ENCODE measurements around the gene MARCO. TPM values are rescaled to one million over a fixed set of nuclear protein-coding genes. Genes with fewer than 3 reads are reported as not detected.

The MARCO gene
- total RNA-seq, 1 experiment from 2014 or later, result not detected

DNA sequence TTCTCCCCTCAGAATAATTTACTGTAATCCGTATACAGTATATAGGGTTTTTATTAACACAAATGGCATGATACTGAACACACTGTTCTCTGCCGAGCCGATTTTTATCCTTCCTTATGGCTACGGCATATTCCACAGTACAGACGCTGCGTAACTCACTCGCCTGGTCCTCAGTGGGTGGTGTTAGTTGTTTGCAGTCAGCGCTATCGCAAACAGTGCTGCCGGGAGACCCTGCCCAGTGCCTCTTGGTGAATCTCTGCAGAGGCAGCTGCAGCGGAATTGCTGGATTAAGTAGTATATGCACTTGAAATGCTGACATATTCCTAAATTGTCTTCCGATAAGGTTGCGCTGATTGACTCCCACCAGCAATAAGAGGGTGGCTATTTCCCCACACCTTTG, 73.9 kb downstream of the MARCO start:
- CTCF ChIA-PET, result no interaction called here
- Histone ChIP-seq H3K27me3 (ENCODE audit: low read length) (peaks cover 46% of the 10 kb centered on the region), H3K79me2 (ENCODE audit: low read length) (no peaks in the 10 kb centered on the region), H3K27ac (ENCODE audit: low read length) (no peak overlapping the region), H4K20me1 (ENCODE audit: low read length) (no peaks in the 10 kb centered on the region), H3K4me1 (ENCODE audit: insufficient read depth, low read length) (no peaks in the 10 kb centered on the region), H3K4me3 (ENCODE audit: low read length) (no peak overlapping the region), H3K9me2 (replicated peaks; ENCODE audit: low read length) (no peaks in the 10 kb centered on the region), H3K9ac (ENCODE audit: low read length) (no peak overlapping the region), H3K4me2 (ENCODE audit: low read length) (peak overlapping the region; percentile 20; the same call in 1 of the 2 replicates), H3K36me3 (ENCODE audit: low read depth, low read length) (no peaks in the 10 kb centered on the region), H3K9me3 (ENCODE audit: low read length) (no peaks in the 10 kb centered on the region), H2AFZ (ENCODE audit: low read length) (0 out of 2 replicates have a peak overlapping the region, but pooled peaks have one; percentile 2), H3F3A (ENCODE audit: low read length, unreplicated experiment) (no peaks in the 10 kb centered on the region)
- TF ChIP-seq, protein P1, sequence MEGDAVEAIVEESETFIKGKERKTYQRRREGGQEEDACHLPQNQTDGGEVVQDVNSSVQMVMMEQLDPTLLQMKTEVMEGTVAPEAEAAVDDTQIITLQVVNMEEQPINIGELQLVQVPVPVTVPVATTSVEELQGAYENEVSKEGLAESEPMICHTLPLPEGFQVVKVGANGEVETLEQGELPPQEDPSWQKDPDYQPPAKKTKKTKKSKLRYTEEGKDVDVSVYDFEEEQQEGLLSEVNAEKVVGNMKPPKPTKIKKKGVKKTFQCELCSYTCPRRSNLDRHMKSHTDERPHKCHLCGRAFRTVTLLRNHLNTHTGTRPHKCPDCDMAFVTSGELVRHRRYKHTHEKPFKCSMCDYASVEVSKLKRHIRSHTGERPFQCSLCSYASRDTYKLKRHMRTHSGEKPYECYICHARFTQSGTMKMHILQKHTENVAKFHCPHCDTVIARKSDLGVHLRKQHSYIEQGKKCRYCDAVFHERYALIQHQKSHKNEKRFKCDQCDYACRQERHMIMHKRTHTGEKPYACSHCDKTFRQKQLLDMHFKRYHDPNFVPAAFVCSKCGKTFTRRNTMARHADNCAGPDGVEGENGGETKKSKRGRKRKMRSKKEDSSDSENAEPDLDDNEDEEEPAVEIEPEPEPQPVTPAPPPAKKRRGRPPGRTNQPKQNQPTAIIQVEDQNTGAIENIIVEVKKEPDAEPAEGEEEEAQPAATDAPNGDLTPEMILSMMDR (conservative IDR thresholded peaks at IDR 0.05; ENCODE audit: low read depth, low read length), result no peak
- TF ChIP-seq EZH2 (IDR thresholded peaks at IDR 0.05; ENCODE audit: low read length, unreplicated experiment) (no peak), EZH2phosphoT487 (IDR thresholded peaks at IDR 0.05; ENCODE audit: borderline replicate concordance, low read length) (no peak)
- POLR2A ChIA-PET (ENCODE audit: unreplicated experiment), result no interaction called here
- intact Hi-C loops (cut with micrococcal nuclease), result no loop called here
- no peak for DNase-seq
- no TSS peak for BruUV-seq (replicated peaks)
- no peak for ATAC-seq

- Histone ChIP-seq H3K9ac (ENCODE audit: low read length) (no peak overlapping the region), H3K4me1 (ENCODE audit: insufficient read depth, low read length) (no peaks in the 10 kb centered on the region), H2AFZ (ENCODE audit: low read length) (no peak overlapping the region), H3K36me3 (ENCODE audit: low read depth, low read length) (no peaks in the 10 kb centered on the region), H3K4me2 (ENCODE audit: low read length) (no peak overlapping the region), H3K27ac (ENCODE audit: low read length) (no peak overlapping the region), H3K4me3 (ENCODE audit: low read length) (no peak overlapping the region), H3K79me2 (ENCODE audit: low read length) (no peaks in the 10 kb centered on the region), H3K27me3 (ENCODE audit: low read length) (peaks cover 45% of the 10 kb centered on the region), H3K9me2 (replicated peaks; ENCODE audit: low read length) (no peaks in the 10 kb centered on the region), H3F3A (ENCODE audit: low read length, unreplicated experiment) (no peaks in the 10 kb centered on the region), H4K20me1 (ENCODE audit: low read length) (no peaks in the 10 kb centered on the region), H3K9me3 (ENCODE audit: low read length) (no peaks in the 10 kb centered on the region)
- BruUV-seq (replicated peaks), result no TSS peak
- TF ChIP-seq EZH2 (IDR thresholded peaks at IDR 0.05; ENCODE audit: low read length, unreplicated experiment), result no peak
- TF ChIP-seq EZH2phosphoT487 (IDR thresholded peaks at IDR 0.05; ENCODE audit: borderline replicate concordance, low read length), result no peak
- TF ChIP-seq, protein P1 (conservative IDR thresholded peaks at IDR 0.05; ENCODE audit: low read depth, low read length), result no peak
- POLR2A ChIA-PET (ENCODE audit: unreplicated experiment), result no interaction called here
- no peak for ATAC-seq
- CTCF ChIA-PET, result interaction anchor here (0.6 kb wide), 1 partner anchor 29 kb away, joined by 3 read pairs; no protein-coding TSS in a partner anchor
- no peak for DNase-seq
- intact Hi-C loops (cut with micrococcal nuclease), result no loop called here
Observed at GRCh38 chr2:119019521-119019920, 77.5 kb downstream of the MARCO start.

DNA sequence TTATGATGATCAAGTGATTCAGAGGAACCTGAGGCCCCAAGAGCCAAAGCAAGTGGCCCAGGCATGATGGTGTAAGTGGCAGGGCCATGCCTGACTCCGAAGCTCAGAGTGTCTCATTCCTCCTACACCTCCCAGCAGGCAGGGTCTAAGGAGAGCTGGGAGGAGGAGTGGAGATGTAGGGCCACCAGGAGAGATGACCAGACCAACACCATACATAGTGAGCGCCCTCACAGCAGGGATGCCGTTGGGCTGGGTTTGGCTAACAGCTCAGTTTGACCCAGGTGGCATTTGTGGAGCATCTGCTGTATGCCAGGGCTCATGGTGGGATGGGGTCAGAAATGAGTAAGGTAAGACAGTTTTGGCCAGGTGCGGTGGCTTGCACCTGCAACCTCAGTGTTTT, 80.7 kb downstream of the MARCO start:
- Histone ChIP-seq H3K4me3 (ENCODE audit: low read length) (no peak overlapping the region), H3K27ac (ENCODE audit: low read length) (no peak overlapping the region), H3K4me2 (ENCODE audit: low read length) (no peak overlapping the region), H3F3A (ENCODE audit: low read length, unreplicated experiment) (no peaks in the 10 kb centered on the region), H3K4me1 (ENCODE audit: insufficient read depth, low read length) (no peaks in the 10 kb centered on the region), H2AFZ (ENCODE audit: low read length) (no peak overlapping the region), H3K27me3 (ENCODE audit: low read length) (peaks cover 26% of the 10 kb centered on the region), H4K20me1 (ENCODE audit: low read length) (no peaks in the 10 kb centered on the region), H3K9me2 (replicated peaks; ENCODE audit: low read length) (no peaks in the 10 kb centered on the region), H3K9me3 (ENCODE audit: low read length) (no peaks in the 10 kb centered on the region), H3K9ac (ENCODE audit: low read length) (no peak overlapping the region), H3K79me2 (ENCODE audit: low read length) (no peaks in the 10 kb centered on the region), H3K36me3 (ENCODE audit: low read depth, low read length) (no peaks in the 10 kb centered on the region)
- ChIA-PET POLR2A (ENCODE audit: unreplicated experiment) (no interaction called here), CTCF (no interaction called here)
- TF ChIP-seq, protein P1 (conservative IDR thresholded peaks at IDR 0.05; ENCODE audit: low read depth, low read length), result no peak
- TF ChIP-seq EZH2phosphoT487 (IDR thresholded peaks at IDR 0.05; ENCODE audit: borderline replicate concordance, low read length), result no peak
- no peak for TF ChIP-seq EZH2 (IDR thresholded peaks at IDR 0.05; ENCODE audit: low read length, unreplicated experiment)
- intact Hi-C loops (cut with micrococcal nuclease), result no loop called here
- no peak for ATAC-seq
- BruUV-seq (replicated peaks), result no TSS peak
- no peak for DNase-seq

Data from PC-3 (cell line).